Activated CD8-positive, alpha-beta memory T cell treated with anti-CD3 and anti-CD28 coated beads, Interleukin-2, amount 50 U/mL, for 24 hours (primary cell): ENCODE measurements around the gene STAT4.

Experiments
- DNase-seq: peaks from one replicate; pipeline ENCODE4 v3.0.0-alpha.2; 2020; ENCODE audit errors: extremely low read depth

Gene STAT4

DNA sequence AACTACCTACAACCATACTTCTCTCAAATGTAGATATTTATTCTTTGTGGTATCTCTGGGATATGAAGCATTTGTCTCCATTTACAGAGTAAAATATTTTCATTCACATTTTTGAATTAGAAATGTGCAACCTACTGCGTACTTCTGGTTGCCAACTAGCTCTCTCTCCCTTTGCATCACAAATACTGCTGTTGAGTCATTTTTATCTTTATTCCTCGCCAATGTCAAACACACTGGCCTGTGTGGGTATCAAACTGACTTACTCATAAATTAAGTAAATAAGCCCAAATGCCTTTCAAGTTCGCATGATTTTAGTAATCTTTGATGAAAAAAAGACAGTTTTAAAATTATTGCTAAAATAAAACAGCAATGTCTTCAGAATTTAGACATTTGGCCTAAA, 67.3 kb downstream of the STAT4 start:
- DNase-seq, result no peak

DNA sequence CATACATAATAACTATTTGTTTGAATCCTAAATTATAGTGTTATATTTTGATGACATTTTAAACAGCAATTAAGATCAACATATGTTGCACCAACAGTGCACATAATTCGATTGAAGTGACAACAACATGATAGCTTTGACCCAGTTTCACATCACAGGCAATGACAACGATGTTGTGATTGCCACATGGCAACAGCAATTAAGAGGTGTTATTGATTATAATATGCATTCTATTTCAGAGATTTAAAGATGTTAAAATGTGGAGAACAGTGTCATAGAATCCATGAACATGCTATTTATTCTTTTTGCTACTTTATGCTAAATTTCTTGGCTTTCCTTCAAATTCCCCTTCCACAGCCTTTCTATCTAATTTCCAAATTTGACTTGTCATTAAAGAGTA, 68.5 kb downstream of the STAT4 start:
- no peak for DNase-seq

DNA sequence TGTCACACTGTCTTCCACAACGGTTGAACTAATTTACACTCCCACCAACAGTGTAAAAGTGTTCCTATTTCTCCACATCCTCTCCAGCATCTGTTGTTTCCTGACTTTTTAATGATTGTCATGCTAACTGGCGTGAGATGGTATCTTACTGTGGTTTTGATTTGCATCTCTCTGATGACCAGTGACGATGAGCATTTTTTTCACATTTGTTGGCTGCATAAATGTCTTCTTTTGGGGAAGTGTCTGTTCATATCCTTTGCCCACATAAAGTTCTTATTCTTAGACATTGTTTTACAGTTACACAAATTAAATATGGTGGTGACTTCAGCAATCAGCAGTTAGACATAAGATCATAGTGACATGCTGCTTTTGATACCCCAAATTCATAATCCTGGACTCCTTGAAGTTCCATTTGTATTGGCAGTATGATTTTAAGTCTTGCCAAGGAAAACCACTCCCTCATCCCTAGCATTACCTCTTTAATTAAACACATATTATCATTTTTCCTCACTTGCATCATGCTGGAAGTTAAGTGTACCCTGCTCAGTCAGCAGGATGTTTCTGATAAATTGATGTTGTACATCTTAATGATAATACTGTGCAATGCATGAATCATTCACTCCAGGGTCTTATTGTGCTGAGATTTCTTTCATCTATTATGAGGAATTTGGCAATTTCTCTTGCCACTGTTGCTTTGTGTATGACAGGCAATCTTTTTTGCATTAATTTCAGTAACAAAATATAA, 69.2 kb downstream of the STAT4 start:
- no peak for DNase-seq

DNA sequence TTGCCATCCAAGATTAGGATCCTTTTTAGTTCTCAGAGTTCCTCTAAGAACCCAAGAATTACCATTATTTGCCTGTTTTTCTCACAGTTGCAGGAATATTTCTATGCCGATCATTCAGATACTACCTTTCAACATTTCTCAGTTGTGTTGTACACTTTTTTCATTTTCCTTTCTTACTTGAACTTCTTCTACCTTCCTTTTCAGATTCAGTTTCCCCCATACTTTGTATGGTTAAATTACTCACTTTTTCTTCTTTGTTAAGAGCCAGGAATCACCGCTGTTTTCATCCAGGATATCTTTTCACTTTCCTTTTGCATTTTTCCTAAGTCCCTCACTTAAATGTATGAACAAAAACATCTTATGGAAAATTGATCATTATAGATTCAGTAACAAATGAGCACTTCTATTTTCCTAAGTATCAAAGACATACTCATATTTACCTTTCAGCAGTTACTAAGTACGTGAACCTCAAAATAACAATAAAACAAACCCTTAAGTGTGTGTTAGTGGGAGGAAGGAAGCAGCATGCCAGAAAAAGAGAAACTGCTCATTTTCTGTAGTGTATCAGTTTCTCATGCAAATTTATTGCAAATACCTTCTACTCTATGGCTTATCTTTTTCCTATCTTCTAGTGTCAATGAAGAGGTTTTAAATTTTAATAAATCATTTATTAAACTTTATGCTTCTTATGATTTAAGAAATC, 72.5 kb downstream of the STAT4 start:
- no peak for DNase-seq

DNA sequence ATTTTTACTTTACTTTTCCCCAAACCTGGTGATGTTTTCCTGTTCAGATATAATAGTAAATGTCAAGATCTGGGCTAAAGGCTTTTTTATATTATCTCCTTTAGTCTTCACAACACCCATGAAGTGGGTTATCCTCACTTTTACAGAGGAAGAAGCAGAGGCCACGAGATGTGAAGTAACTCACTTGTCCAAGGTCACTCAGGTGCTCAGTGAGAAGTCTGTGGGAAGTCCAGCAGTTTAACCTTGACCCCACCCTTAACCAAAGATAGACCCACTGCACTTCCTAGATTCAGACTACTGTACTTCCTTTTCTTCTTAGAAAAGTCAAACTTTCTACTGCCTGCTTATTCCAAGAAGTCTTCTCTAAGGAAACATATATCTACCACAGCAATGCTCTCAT, 80.5 kb downstream of the STAT4 start:
- DNase-seq, result no peak

DNA sequence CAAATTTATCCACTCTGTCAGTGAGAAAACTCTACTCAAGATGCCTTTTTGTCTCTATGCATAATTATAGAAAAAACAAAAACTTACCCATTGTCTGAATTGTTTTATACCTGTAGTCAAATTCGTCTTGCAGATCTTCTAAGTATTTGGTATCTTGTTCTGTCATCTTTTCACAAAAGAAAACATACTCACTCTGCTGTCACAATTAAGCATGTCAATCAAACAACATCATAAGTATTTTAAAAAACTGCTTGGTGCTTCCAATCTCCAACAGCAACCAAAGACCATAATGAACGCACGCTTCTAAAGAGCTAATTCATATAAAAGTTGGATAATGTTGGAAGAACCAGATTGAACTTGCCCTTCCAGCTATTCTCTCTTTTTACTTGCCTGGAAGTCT, 81.2 kb downstream of the STAT4 start:
- no peak for DNase-seq

DNA sequence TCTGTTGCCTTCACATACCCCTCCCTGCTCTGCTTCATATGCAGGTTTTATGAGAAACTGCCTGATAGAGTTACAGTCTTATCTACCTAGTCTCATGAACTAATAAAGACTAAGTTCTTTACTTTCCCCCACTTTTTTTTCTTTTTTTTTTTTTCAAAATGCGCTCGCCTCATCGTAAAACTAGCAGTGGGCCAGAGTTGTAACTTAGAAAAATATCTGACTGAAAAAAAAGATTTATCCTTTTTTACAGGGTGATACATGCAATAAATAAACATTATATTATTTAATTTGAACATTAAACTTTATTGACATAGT, 83.9 kb downstream of the STAT4 start:
- no peak for DNase-seq

DNA sequence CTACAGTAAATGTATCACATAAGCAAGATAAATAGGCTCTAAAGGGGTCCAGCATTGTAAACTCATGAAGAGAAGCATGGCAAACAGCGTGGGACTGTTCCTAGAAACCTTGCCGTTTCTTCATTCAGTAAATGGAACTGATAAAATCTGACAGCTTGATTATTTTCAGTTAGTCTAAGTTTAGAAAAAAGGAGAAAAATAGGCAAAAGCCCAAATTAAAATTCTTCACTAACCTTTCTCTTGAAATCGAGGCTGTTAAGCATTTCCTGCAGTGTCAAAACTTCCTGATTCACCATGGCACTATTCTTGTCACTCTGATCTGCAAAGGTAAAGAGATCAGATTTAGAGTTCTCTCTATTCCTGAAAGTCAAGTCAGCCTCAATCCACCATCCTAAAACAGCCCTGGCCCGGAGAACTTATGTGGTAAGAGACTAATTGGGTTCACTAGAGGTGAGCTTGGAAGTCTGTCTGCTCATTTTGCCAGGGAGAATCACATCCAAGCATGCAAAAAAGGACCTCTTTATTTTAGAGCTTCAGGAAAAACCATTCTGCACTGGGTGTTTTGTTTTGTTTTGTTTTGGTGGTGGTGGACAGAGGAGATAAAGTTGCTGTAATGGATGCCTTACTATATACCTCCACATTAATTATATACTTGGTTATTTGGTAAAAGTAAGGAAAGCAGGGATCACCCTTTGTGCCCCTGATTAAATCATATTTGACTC, 84.4 kb downstream of the STAT4 start:
- DNase-seq, result no peak

DNA sequence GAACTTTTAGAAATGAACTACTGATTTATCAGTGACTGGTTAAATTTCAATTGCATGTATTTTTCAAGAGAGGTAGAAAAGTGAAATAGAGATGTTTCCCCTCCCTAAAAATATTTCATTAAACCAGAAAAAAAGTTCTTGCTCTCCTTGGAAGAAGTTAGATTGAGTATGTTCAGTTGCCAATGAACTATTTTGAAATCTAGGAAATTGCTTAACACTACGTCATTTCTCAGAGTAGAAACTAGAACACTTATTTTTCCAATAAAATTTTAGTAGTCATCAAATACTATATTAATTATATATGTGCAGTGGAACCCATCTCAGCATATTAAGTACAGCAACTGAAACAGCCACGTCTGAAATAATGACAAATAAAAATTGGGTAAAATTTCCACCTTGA, 85.0 kb downstream of the STAT4 start:
- no peak for DNase-seq

DNA sequence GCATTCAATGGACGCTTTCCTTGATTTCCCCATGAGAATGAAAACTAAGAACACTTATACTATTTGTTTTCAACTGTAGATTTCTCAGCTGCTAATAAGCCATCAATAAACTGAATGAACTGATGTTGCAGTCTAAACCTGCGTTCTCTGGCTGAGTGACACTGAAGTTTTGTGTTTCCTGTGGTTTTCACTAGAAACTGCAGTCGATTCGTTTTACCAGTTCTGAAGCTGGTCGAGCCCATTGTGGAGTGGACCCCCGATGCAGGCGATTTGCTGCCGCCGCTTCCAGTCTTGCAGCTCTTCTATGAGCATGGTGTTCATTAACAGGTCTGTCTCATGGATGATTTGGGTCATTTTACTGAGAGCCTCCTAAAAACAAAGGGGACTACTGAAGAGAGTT, 86.2 kb downstream of the STAT4 start:
- no peak for DNase-seq

DNA sequence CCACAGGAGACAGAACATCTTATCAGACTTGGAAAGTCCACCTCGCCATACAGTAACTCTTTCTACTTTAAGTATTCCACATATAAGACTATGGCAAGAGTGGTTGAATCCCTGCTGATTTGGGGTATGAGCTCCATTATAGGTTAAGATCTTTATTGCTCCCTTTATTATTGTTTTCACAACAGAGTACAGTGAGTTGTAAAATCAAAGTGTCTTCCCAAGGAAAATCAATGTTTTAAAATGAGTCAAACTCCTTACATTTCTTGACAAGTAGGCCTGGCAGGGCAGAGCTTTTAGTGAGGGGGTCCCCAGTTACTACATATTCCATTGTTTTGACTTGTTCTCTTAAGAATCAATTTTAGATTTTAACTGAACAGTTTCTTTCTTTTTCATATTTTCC, 87.2 kb downstream of the STAT4 start:
- DNase-seq, result no peak

DNA sequence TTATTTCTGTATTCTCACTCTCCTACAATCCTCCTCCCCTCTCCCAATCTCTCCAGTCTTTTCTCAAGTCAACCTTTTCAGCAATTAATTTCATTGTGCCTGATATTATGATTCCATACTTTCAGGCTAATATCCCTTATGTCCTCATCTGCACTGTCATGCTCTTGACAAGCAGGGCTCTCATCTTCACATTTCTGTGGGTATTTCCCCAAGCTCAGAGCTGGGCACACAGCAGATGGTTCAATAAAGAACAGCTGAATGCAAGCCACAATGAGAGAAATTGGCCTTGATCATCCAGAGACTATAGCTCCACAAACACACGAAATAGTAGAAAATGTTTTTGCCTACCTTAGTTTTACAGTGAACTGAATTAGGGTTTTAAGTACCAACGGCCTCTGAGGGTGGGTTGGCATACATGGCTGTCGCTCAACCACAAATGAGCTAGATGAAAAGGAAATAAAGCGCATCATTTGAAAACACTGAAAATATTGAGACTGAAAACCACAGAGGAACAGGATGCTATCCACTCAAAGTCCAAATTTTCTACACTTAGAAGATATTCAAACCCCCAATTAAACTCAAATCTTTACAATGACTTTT, 89.3 kb downstream of the STAT4 start:
- no peak for DNase-seq

DNA sequence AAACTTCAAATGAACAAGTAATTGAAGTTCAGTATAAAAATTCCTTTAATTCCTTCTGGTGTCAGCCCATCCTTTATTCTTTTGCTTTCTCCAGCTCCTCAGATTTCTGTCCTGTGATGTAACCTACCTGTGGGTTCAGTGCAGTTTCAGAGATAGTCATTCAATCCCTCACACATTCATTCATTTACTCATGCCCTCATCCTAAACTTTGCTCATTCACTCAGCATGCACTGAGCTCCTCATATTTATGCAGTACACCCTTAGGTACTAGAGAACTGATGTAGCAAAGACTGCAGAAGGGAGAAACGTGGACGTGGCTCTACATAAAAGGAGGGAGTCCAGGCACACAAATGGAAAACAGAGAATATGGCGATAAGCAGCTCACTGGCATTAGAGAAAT, 91.5 kb downstream of the STAT4 start:
- no peak for DNase-seq

DNA sequence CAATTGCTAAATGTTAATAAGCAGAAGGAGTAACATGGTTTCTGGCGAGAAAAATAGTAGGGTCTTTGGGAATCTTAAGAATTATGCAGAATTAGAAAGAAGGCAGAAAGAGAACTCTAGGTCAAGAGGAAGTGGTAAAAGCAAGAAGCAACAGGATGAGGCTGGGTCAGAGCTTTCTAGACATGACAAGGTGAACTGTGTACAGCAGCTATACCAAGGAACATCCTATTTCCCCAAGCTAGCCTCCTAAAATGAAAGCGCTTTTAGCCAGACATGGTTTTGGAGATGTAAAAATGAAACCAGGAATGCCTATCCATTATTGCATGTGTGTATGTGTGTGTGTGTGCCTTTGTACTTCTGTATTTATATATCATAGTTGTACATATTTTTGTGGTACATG, 94.6 kb downstream of the STAT4 start:
- no peak for DNase-seq

DNA sequence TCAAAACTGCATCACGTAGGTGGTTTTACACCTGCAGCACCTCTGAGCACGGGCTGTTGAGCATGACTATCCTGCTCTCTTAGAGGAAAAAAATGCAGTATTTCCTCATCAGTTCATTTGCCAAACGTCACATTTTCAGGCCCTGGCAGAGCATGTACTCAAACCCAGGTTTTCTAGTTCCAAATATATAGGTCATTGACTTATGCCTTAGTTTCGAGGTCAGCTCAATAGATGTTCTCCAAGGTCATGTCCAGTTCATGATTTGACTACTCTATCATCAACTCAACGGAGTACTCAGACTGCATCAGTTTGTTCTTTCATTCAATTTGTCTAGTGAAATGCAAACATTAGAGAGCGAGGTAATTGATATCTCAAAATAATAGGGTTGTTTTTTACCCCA, 97.5 kb downstream of the STAT4 start:
- no peak for DNase-seq

DNA sequence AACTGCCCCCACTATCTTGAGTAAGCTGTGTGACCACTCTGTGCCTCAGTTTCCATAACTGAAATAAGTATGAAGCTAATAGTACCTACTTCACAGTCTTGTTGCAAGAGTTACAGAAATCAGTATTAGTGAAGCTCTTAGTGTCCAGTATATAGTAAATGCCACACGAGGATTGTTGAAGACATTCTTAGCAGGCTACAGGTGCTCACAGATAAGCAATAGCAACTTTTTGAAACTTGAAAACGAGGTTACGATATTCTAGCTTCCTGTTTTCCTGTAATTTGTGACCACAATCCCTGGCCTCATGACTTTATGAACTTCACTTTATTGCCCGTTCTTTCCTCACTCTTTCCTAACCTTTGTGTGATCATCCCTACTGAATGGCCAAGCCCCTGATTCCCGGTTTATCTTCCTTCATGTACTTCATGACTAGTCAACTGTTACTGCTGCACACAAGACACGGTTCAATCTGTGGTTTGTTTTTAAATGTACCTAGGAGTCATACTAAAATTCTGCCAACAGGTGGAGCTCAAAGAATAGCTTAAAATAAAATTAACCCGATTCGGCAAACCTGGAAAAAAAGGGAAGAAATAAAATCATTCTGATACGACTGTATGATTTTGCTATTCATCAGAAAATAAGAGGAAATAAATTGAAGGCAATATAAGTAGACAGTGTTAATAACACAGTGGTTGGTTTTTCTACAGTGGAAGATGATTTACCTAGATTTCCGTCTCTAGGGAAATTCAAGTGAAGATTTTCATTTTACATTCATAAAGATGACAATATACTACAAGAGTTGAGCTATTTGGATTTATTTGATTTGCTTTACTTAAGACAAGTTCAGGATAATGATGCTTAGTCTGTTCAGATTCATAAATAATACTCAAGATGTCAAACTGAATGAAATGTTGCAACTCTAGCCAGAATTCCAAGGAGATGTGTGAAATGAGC, 98.7 kb downstream of the STAT4 start:
- DNase-seq, result no peak

DNA sequence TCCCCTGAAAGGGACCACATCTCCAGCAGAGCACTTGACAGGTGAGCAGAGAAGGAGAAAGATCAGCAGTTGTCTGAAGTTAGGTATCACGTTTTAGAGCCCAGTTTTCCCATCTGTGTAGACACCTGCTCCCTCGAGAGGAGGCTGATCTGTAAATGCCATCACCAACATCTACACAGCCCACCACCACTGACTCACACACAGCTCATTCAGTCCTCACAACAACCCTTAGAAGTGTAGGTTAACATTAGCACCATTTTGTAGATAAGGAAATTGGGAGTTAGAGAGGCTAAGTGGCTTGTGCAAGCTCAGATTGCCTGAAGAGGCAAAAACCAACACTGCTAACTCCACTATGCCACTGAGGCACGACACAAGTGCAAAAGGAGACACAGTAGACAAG, 99.6 kb downstream of the STAT4 start:
- DNase-seq, result no peak

DNA sequence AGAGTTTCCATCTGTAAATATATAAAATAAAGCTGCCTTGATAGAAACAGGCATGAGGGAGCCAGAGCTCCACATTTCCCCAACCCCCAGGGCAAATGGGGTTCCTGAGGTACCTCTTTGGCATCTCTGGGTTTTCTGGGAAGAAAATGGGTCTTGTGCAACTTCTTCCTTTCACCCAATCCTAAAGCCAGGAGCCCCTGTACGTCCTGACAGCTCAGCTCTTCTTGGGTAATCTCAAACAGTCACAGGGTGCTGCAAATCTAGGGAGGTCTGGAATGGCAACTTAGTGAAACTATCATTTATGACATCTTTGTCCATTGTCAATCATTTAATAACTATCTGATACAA, 100.2 kb downstream of the STAT4 start:
- DNase-seq, result no peak

DNA sequence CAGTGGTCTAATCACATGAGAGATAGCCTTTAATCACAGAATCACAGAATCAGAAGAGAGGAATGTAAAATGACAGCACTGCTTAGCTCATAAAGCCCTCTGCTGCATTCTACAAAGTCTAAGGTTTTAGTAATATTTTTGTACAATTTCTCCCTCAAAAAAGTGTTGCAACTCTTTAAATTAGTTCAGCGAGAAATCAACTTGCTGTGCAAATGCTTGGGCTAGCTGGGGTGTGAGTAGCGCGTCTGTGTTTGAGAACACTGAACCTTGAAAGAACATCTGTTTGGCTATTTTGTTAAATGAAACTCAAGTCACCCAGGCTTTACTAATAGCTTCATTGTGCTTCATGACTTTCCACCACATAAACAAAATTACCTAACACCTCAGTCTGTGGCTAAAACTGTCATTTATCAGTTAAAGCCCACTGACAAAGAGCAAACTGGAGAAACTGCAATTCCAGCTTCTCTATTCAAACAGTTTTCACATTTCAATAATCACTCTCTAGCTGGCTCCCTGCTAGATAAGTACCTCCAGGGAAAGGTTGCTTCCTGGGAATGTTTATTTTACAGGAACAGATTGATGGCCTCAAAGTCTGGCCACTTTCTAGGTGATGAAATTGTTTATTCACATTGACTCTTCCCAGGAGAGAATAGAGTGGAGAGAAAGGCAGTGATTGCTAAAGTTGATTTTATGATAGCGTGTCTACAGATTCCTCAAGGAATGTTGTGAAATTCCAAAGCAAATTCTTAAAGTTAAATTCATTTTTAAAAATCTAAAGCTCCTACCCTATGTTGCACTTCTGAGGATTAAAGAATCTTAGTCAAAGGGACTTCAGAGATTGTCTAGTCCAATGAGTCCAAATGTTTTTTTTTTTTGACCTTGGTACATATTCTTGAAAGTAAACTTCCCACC, 100.8 kb downstream of the STAT4 start:
- DNase-seq, result no peak

DNA sequence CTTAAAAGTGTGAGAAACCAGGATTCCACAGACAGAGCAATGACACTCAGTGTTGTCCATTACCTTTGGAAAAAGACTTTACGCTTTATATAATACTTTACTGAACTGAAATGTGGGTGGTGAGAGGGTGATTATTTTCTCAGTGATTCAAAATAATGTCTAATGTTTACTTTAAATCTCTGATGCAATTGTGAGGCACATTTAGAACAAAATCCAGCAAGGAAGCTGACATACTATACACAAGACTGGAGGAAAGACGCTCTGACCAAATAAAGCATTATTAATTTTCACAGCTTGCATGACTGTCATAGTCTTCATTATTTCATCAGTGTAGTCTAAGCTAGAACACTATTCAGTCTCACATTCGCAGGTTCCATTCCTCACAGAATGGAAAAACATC, 102.7 kb downstream of the STAT4 start:
- DNase-seq, result no peak

DNA sequence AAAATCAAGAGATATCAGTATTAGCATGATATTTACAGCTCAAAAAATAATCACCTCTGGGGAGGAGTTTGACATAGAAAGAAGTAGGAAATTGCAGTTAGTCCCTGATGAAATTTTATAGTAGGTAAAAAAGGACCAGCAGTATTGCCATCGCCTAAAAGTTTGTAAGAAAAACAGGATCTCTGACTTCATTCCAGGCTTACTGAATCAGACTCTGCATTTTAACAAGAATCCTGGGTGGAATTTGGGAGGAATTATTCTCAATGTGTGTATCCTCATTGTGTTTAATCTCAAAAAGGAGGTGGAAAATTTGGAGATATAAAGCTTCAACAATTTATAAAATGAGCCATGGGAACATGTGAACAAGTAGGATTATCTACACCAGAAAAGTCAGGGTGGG, 105.7 kb downstream of the STAT4 start:
- no peak for DNase-seq
